Right lobe of liver (tissue), 6 donors: Measurements from ENCODE around the gene SFRP2. TPM values are rescaled to one million over a fixed set of nuclear protein-coding genes. Genes with fewer than 3 reads are reported as not detected.
A peak's percentile ranks its signal among the peaks of the same experiment; 100 is the strongest.

Experiments
- ATAC-seq, 4 donors: fragments of 200-7000 bp; cut with Tn5 transposase; one replicate each; pipeline ENCODE4 v1.9.1; 2020; ENCODE audit warnings: mild to moderate bottlenecking in 4 of 4, moderate library complexity in 4 of 4
- DNase-seq, 3 donors: peaks; one replicate each; pipeline ENCODE4 v3.0.0-alpha.2; 2020
- H3K27ac ChIP-seq, 3 donors: fragments of 200-600 bp; one replicate each; pipeline ENCODE4 v1.8.0; 2022
- H3K27me3 ChIP-seq, 2 donors: fragments of 200-600 bp; one replicate each; pipeline ENCODE4 v1.8.0; 2022
- H3K36me3 ChIP-seq, 4 donors: fragments of 200-600 bp; sonication (generic) in 1 of 4; one replicate each; pipeline versions ENCODE4 v1.5.1 to v1.8.0; 2017 to 2022; ENCODE audit warnings: control low read depth in 1 of 4
- H3K4me1 ChIP-seq, 4 donors: fragments of 200-600 bp; sonication (generic) in 1 of 4; one replicate each; pipeline versions ENCODE4 v1.5.1 to v1.8.0; 2017 to 2022; ENCODE audit warnings: control low read depth in 1 of 4
- H3K4me3 ChIP-seq, 3 donors: fragments of 200-600 bp; one replicate each; pipeline ENCODE4 v1.8.0; 2022
- H3K9me3 ChIP-seq, 4 donors: fragments of 200-600 bp; sonication (generic) in 1 of 4; one replicate each; pipeline versions ENCODE4 v1.5.1 to v1.8.0; 2017 to 2022; ENCODE audit warnings: control low read depth in 1 of 4
- CTCF ChIP-seq, 4 donors: fragments of 200-600 bp in 3 of 4; fragments of 450-650 bp in 1 of 4; IDR thresholded peaks; one replicate each; pipeline versions ENCODE4 v1.5.1 to v1.8.0; 2016 to 2022; ENCODE audit warnings: antibody characterized with exemption in 4 of 4, mild to moderate bottlenecking in 2 of 4
- POLR2A ChIP-seq: fragments of 450-650 bp; IDR thresholded peaks from one replicate; pipeline ENCODE4 v1.6.1; 2017; ENCODE audit warnings: antibody characterized with exemption, mild to moderate bottlenecking
- WGBS: methylation state at CpG from one replicate; pipeline ENCODE4 v1.1.6; 2018; ENCODE audit warnings: low coverage, low lambda C conversion rate; ENCODE audit not compliant: insufficient coverage; ENCODE audit errors: missing lambda C conversion rate; 5-methylcytosine and 5-hydroxymethylcytosine counted together
- intact Hi-C, 2 donors: fragments of 100-400 bp; cut with DNase I; formaldehyde crosslinking; loops; one replicate each; pipeline versions ENCODE4 v1.11.2 to v1.14.1; 2022
- total RNA-seq, 6 experiments: library from RNA; depleted of rRNA in 2 of 6; stranded (reverse); fragments of >200 nt in 2 of 6; fragmentation: NEBNext Ultra II Directional in 3 of 6; extraction: Animal tissue kit (Norgen Biotek cat#: 25700) in 3 of 6; gene quantifications; one replicate each; pipeline versions ENCODE4 v1.1.0 to v1.2.4, GENCODE V29; 2016 to 2023
- donor health status: DM: no; HTN: yes; CAD: no.
- donor health status: DM: no; HTN: no; CAD: no.
- donor health status: DM: no; HTN: no; CAD: no.
- donor health status: DM: no; HTN: yes; CAD: no.
- donor health status: DM: no; HTN: yes; CAD: no.

Gene SFRP2
- total RNA-seq, 6 experiments from 2014 or later: not detected

- peaks cover 0 to 13% (median 0%) of the 10 kb centered on the region in 4 donors for H3K4me1 ChIP-seq
- no peaks in the 10 kb centered on the region for H3K9me3 ChIP-seq
- no peak for DNase-seq
- intact Hi-C loops: no loop called here
- no peak for ATAC-seq
- H3K27me3 ChIP-seq: peaks cover 24 to 40% of the 10 kb centered on the region in 2 donors
- H3K4me3 ChIP-seq: no peak overlapping the region
- no peaks in the 10 kb centered on the region for H3K36me3 ChIP-seq
- H3K27ac ChIP-seq: no peak overlapping the region
- 62% methylated on average over 4 of the region's 5 CpGs for WGBS
- TF ChIP-seq CTCF (IDR thresholded peaks at IDR 0.05): no peak
- no peak for TF ChIP-seq POLR2A
Observed at GRCh38 chr4:153794006-153794405, 5.1 kb upstream of the SFRP2 start.

DNA sequence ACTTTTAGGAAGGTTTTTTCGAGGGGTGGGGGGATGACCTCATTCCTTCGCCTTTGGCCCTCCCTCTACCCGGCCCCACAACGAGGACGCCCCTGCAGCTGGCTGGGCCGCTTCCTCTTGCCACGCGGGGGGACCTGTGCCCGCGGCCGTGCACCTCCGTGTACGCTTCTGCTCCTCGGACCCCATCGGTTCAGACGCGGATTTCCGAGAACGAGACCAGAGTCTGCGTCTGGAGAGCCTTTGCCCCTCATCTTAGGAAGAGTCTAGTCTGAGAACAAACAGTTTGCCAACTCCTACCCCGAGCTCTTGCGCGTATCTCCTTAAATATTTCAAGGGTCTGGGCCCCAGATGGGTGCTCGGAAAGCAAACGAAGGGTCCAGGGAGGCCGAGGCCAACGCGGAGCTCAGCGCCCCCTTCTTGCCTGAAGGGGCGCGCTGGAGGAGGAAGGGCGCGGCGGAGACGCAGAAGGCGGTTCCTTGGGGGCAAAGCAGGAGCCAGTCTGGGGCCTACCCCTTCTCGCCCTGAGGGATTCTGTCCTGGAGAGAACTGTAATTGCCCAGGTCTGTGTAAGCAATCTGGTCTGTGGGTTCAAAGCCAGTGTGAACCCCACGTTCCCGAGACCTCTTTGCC, 3.9 kb upstream of the SFRP2 start:
- H3K4me3 ChIP-seq: no peak overlapping the region
- DNase-seq (no peak), ATAC-seq (no peak)
- TF ChIP-seq POLR2A: no peak
- TF ChIP-seq CTCF (IDR thresholded peaks at IDR 0.05): no peak
- H3K9me3 ChIP-seq: no peaks in the 10 kb centered on the region
- peaks cover 0 to 22% (median 0%) of the 10 kb centered on the region in 4 donors for H3K4me1 ChIP-seq
- no peaks in the 10 kb centered on the region for H3K36me3 ChIP-seq
- intact Hi-C loops: no loop called here
- H3K27ac ChIP-seq: no peak overlapping the region
- WGBS: 10% methylated on average over 24 of the region's 39 CpGs
- H3K27me3 ChIP-seq: peaks cover 33 to 52% of the 10 kb centered on the region in 2 donors

DNA sequence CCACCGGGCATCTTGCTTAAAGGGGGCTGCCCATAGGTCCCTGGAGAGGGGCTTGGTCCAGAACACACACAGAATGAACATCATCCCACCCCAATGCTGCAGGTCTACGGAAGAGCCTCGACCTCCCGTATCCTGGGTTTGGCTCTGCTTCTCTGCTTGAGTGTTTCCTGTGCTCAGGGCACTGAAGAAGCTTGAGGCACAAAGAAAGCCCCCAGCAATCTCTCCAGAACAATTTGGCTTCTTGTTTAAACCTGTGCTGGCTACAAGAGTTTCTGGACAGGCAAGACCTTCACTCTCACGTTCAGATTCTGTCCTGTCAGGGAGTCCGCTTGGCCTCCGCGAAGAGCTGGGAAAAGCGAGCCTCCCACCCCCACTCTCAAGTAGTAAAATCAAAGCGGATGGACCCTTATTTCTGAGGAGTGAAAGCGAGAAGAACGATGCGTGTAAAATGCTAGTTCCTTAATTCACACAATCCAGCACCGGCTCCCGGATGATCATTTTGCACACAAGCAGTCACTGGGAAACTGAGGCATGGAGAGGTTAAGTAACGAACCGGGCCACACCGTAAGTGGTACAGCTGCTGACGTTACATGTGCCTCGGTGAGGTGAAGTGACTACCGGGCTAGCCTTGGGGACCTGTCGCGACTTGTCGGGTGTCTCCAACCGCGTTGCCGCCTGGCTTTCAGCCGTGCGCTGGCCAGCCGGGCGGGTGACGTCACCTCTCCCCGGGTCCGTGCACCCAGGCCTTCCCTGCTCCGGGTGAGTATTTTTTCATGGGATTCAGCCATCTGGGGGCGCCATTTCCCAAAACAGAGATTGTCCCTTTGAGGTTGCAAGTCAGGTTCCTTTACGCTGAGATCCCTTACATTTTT, 3.1 kb upstream of the SFRP2 start:
- H3K36me3 ChIP-seq: no peaks in the 10 kb centered on the region
- H3K27ac ChIP-seq: no peak overlapping the region
- no peak overlapping the region for H3K4me3 ChIP-seq
- H3K27me3 ChIP-seq: peaks cover 33 to 59% of the 10 kb centered on the region in 2 donors
- TF ChIP-seq CTCF (IDR thresholded peaks at IDR 0.05) (peak; percentile 27 to 39 (median 31)), POLR2A (no peak)
- no peaks in the 10 kb centered on the region for H3K9me3 ChIP-seq
- peak in 2 of 3 donors; percentile 56 to 57 for DNase-seq
- 15% methylated on average over 17 of the region's 37 CpGs for WGBS
- intact Hi-C loops: no loop called here
- peak; percentile 54 to 83 (median 68) for ATAC-seq
- H3K4me1 ChIP-seq: peaks cover 0 to 22% (median 0%) of the 10 kb centered on the region in 4 donors

DNA sequence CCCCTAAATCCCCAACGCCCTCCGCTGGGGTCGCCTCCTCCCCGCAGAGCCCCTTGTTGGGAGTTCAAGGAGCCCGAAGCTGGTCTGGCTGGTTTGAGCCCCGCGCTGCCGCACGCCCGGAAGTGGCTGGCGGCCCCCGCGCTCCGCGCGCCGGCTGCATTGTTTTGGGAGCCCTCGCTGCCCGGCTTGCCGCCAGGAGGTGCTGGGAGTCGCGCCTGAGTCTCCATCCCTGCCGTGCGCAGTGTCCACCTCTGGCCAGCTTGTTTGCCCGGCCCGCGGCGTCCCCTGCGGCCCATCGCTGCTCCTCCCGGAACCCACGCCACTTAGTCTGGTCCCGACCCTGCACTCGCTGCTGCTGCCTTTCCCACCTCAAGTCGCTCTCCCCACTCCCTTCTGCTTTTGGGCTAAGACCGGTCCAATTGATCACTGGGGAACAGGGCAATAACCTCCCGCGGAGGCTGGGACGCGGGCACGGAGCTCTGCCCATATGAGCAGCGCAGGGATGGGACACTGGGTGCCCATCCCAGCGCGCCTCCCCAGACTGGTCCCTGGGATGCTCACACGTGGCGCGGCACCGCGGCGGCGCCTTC, 2.2 kb upstream of the SFRP2 start:
- no peaks in the 10 kb centered on the region for H3K9me3 ChIP-seq
- no peak overlapping the region for H3K27ac ChIP-seq
- no peak overlapping the region for H3K4me3 ChIP-seq
- 12% methylated on average over 14 of the region's 51 CpGs for WGBS
- peaks cover 0 to 22% (median 0%) of the 10 kb centered on the region in 4 donors for H3K4me1 ChIP-seq
- ATAC-seq (peak; percentile 43 to 66 (median 55)), DNase-seq (peak in 1 of 3 donors; percentile 50)
- peak in 1 of 4 donors; percentile 7 for TF ChIP-seq CTCF (IDR thresholded peaks at IDR 0.05)
- TF ChIP-seq POLR2A: no peak
- intact Hi-C loops: no loop called here
- peaks cover 33 to 61% of the 10 kb centered on the region in 2 donors for H3K27me3 ChIP-seq
- H3K36me3 ChIP-seq: no peaks in the 10 kb centered on the region
